Measurements from ENCODE around the gene KIAA1328. TPM values are rescaled to one million over a fixed set of nuclear protein-coding genes. Genes with fewer than 3 reads are reported as not detected.

The KIAA1328 gene
- total and polyA plus RNA-seq, 8 donors: 1.9 to 21.7 (median 10.7) TPM

DNA sequence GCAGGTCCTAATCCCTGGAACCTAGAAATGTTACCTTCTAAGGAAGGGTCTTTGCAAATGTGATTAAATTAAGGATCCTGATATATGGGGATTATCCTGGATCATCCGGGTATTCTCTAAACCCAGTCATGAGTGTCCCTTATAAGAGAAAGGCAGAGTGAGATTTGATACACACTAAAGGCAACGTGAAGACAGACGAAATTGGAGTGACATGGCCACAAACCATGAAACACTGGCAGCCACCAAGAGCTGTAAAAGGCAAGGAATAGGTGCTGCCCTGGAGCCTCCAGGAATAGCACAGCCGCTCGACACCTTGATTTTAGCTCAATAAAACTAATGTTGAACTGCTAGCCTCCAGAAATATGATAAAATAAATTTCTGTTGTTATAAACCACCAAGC lies 45.1 kb upstream of the KIAA1328 start:
- no peak overlapping the region for H3K27ac ChIP-seq
- peaks cover 0 to 47% (median 29%) of the 10 kb centered on the region in 4 donors for H3K36me3 ChIP-seq
- peaks cover 0 to 11% (median 0%) of the 10 kb centered on the region in 4 donors for H3K4me1 ChIP-seq
- H3K9me3 ChIP-seq: no peaks in the 10 kb centered on the region
- WGBS, 5 donors: 96 to 98% (median 98%) methylated on average over 5 of the region's 5 CpGs
- intact Hi-C loops (cut with DNase I; ENCODE audit: low total_unique reads): no loop called here
- no peak for DNase-seq
- TF ChIP-seq, protein P1, sequence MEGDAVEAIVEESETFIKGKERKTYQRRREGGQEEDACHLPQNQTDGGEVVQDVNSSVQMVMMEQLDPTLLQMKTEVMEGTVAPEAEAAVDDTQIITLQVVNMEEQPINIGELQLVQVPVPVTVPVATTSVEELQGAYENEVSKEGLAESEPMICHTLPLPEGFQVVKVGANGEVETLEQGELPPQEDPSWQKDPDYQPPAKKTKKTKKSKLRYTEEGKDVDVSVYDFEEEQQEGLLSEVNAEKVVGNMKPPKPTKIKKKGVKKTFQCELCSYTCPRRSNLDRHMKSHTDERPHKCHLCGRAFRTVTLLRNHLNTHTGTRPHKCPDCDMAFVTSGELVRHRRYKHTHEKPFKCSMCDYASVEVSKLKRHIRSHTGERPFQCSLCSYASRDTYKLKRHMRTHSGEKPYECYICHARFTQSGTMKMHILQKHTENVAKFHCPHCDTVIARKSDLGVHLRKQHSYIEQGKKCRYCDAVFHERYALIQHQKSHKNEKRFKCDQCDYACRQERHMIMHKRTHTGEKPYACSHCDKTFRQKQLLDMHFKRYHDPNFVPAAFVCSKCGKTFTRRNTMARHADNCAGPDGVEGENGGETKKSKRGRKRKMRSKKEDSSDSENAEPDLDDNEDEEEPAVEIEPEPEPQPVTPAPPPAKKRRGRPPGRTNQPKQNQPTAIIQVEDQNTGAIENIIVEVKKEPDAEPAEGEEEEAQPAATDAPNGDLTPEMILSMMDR (IDR thresholded peaks at IDR 0.05): no peak
- TF ChIP-seq POLR2A (IDR thresholded peaks at IDR 0.05) (no peak), EP300 (IDR thresholded peaks at IDR 0.05) (no peak), POLR2AphosphoS5 (IDR thresholded peaks at IDR 0.05) (no peak)
- no peak overlapping the region for H3K4me3 ChIP-seq
- no peaks in the 10 kb centered on the region for H3K27me3 ChIP-seq

GRCh38 chr18:36786686-36787085 lies 42.2 kb upstream of the KIAA1328 start:
- no peak overlapping the region for H3K4me3 ChIP-seq
- intact Hi-C loops (cut with DNase I; ENCODE audit: low total_unique reads): no loop called here
- H3K27me3 ChIP-seq: no peaks in the 10 kb centered on the region
- peaks cover 0 to 49% (median 41%) of the 10 kb centered on the region in 4 donors for H3K36me3 ChIP-seq
- no peaks in the 10 kb centered on the region for H3K9me3 ChIP-seq
- TF ChIP-seq POLR2A (IDR thresholded peaks at IDR 0.05) (no peak), EP300 (IDR thresholded peaks at IDR 0.05) (no peak), POLR2AphosphoS5 (IDR thresholded peaks at IDR 0.05) (no peak)
- TF ChIP-seq, protein P1 (IDR thresholded peaks at IDR 0.05): no peak
- DNase-seq: peak in 1 of 2 donors; percentile 25
- H3K4me1 ChIP-seq: peaks cover 0 to 11% (median 0%) of the 10 kb centered on the region in 4 donors
- peak overlapping the region in 1 of 5 donors; percentile 43 for H3K27ac ChIP-seq
- 75 to 96% (median 85%) methylated on average over 4 of the region's 4 CpGs for WGBS, 5 donors

- Histone ChIP-seq H3K27ac (no peak overlapping the region), H3K4me1 (no peaks in the 10 kb centered on the region), H3K4me3 (no peak overlapping the region), H3K27me3 (no peaks in the 10 kb centered on the region), H3K9me3 (no peaks in the 10 kb centered on the region), H3K36me3 (peaks cover 10 to 88% (median 82%) of the 10 kb centered on the region in 4 donors)
- DNase-seq: no peak
- 94 to 99% (median 98%) methylated on average over 4 of the region's 4 CpGs for WGBS, 5 donors
- no peak for TF ChIP-seq POLR2A (IDR thresholded peaks at IDR 0.05)
- TF ChIP-seq, protein P1 (IDR thresholded peaks at IDR 0.05): no peak
- no peak for TF ChIP-seq EP300 (IDR thresholded peaks at IDR 0.05)
- TF ChIP-seq POLR2AphosphoS5 (IDR thresholded peaks at IDR 0.05): no peak
- intact Hi-C loops (cut with DNase I; ENCODE audit: low total_unique reads): no loop called here
Observed at GRCh38 chr18:36792634-36793283, 36.2 kb upstream of the KIAA1328 start.

GRCh38 chr18:36798738-36799473 lies 30.0 kb upstream of the KIAA1328 start:
- 86 to 98% (median 93%) methylated on average over 3 of the region's 3 CpGs for WGBS, 5 donors
- peaks cover 24 to 100% (median 97%) of the 10 kb centered on the region in 4 donors for H3K36me3 ChIP-seq
- no peak overlapping the region for H3K27ac ChIP-seq
- DNase-seq: no peak
- H3K9me3 ChIP-seq: no peaks in the 10 kb centered on the region
- no peaks in the 10 kb centered on the region for H3K4me1 ChIP-seq
- intact Hi-C loops (cut with DNase I; ENCODE audit: low total_unique reads): no loop called here
- no peak overlapping the region for H3K4me3 ChIP-seq
- H3K27me3 ChIP-seq: no peaks in the 10 kb centered on the region
- TF ChIP-seq POLR2AphosphoS5 (IDR thresholded peaks at IDR 0.05): no peak
- TF ChIP-seq EP300 (IDR thresholded peaks at IDR 0.05): no peak
- TF ChIP-seq POLR2A (IDR thresholded peaks at IDR 0.05): no peak
- TF ChIP-seq, protein P1 (IDR thresholded peaks at IDR 0.05): no peak

All from stomach (tissue), 9 donors.